GM12891 (cell line): ENCODE measurements around the gene DNAH8.

ENCODE experiments used
- POLR2A ChIP-seq: IDR thresholded peaks from 2 replicates; pipeline ENCODE4 v1.6.1; 2011; ENCODE audit warnings: low read depth, low read length, control low read depth
- POLR2AphosphoS5 ChIP-seq: IDR thresholded peaks from 2 replicates; pipeline ENCODE4 v1.6.1; 2011; ENCODE audit warnings: low read depth, low read length, control low read depth

DNA sequence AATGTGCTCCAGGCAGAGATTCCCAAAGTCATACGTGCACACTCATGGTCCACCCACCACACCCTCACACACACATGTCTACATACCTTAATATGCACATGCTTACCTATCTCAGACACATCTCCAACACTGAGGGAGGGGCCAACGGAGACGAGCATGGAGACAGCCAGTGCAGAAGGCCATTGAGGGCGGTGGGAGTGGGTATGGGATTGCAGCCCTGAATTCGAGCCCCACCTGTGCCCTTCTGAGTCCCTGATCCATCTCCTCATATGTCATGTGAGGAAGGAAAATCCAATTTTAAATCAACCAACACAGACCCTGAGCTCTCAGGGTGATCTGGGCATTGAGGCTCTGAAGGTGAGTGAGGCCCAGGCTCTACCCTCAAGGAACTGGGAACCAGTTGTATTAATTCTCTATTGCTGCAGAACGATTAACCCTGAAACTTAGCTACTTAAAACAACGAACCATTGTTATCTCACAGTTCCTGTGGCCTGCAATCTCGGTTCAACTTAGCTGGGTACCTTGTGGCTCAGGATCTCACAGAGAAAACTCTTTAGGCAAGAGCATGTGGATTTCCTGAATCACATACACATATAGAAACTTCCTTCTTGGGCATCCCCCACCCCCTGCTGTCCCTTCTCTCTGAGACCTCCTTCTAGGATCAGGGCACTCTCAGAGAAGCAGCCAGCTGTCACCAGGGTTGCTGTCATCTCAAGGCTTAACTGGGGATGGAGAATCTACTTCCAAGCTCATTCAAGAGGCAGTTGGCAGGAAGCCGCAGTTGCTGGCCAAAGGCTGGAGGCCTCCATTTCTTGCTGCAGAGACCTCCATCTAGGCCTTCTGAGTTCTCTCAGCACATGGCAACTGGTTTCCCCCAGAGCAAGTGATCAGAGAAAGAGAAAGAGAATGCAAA is 361.8 kb downstream of the DNAH8 start:
- TF ChIP-seq POLR2A (no peak), POLR2AphosphoS5 (no peak)
